ENCODE results near the gene TTC33. TPM values are rescaled to one million over a fixed set of nuclear protein-coding genes. Genes with fewer than 3 reads are reported as not detected.

The TTC33 gene
- polyA plus RNA-seq, 3 donors = 31.7 to 36.3 (median 35.9) TPM

GRCh38 chr5:40524677-40525076 lies 231.1 kb downstream of the TTC33 start:
- no peak for DNase-seq

- DNase-seq = no peak
Observed at GRCh38 chr5:40521925-40522324, 233.8 kb downstream of the TTC33 start.

- DNase-seq = no peak
Observed at GRCh38 chr5:40521108-40521785, 234.5 kb downstream of the TTC33 start.

- DNase-seq = no peak
Observed at GRCh38 chr5:40518485-40518917, 237.3 kb downstream of the TTC33 start.

GRCh38 chr5:40515476-40515875 lies 240.3 kb downstream of the TTC33 start:
- no peak for DNase-seq

- DNase-seq = no peak
Observed at GRCh38 chr5:40514976-40515375, 240.8 kb downstream of the TTC33 start.

- DNase-seq = no peak
Observed at GRCh38 chr5:40511801-40512200, 244.0 kb downstream of the TTC33 start.

- no peak for DNase-seq
Observed at GRCh38 chr5:40507095-40507494, 248.7 kb downstream of the TTC33 start.

GRCh38 chr5:40505031-40505430 lies 250.7 kb downstream of the TTC33 start:
- DNase-seq = no peak

GRCh38 chr5:40503439-40503838 lies 252.3 kb downstream of the TTC33 start:
- DNase-seq = no peak

GRCh38 chr5:40502736-40503135 lies 253.0 kb downstream of the TTC33 start:
- DNase-seq = no peak

- DNase-seq = no peak
Observed at GRCh38 chr5:40501711-40502444, 253.9 kb downstream of the TTC33 start.

GRCh38 chr5:40499518-40500273 lies 256.1 kb downstream of the TTC33 start:
- no peak for DNase-seq

- no peak for DNase-seq
Observed at GRCh38 chr5:40499007-40499406, 256.8 kb downstream of the TTC33 start.

- DNase-seq = no peak
Observed at GRCh38 chr5:40497573-40497972, 258.2 kb downstream of the TTC33 start.

GRCh38 chr5:40495237-40495635 lies 260.5 kb downstream of the TTC33 start:
- no peak for DNase-seq

GRCh38 chr5:40494631-40495236 lies 261.0 kb downstream of the TTC33 start:
- DNase-seq = no peak

- no peak for DNase-seq
Observed at GRCh38 chr5:40492056-40492455, 263.7 kb downstream of the TTC33 start.

GRCh38 chr5:40491644-40492043 lies 264.1 kb downstream of the TTC33 start:
- DNase-seq = no peak

- DNase-seq = no peak
Observed at GRCh38 chr5:40490464-40491111, 265.2 kb downstream of the TTC33 start.

- no peak for DNase-seq
Observed at GRCh38 chr5:40489421-40489820, 266.3 kb downstream of the TTC33 start.
